ENCODE measurements around the gene NIPBL.

DNA sequence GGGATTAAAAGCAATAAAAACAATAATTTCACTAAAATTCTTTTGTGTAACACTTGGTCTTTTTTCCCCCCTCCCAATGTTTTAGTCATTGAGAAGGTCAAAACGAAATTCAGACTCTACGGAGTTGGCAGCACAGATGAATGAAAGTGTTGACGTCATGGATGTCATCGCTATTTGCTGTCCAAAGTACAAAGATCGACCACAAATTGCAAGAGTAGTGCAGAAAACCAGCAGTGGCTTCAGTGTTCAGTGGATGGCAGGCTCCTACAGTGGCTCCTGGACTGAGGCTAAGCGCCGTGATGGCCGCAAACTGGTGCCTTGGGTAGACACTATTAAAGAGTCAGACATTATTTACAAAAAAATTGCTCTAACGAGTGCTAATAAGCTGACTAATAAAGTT lies 187.9 kb downstream of the NIPBL start:
- TF ChIP-seq, protein P1, sequence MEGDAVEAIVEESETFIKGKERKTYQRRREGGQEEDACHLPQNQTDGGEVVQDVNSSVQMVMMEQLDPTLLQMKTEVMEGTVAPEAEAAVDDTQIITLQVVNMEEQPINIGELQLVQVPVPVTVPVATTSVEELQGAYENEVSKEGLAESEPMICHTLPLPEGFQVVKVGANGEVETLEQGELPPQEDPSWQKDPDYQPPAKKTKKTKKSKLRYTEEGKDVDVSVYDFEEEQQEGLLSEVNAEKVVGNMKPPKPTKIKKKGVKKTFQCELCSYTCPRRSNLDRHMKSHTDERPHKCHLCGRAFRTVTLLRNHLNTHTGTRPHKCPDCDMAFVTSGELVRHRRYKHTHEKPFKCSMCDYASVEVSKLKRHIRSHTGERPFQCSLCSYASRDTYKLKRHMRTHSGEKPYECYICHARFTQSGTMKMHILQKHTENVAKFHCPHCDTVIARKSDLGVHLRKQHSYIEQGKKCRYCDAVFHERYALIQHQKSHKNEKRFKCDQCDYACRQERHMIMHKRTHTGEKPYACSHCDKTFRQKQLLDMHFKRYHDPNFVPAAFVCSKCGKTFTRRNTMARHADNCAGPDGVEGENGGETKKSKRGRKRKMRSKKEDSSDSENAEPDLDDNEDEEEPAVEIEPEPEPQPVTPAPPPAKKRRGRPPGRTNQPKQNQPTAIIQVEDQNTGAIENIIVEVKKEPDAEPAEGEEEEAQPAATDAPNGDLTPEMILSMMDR (IDR thresholded peaks at IDR 0.05; ENCODE audit: insufficient read depth, low read length, poor library complexity, severe bottlenecking), result no peak
- TF ChIP-seq EZH2phosphoT487 (conservative IDR thresholded peaks at IDR 0.05; ENCODE audit: low read length), result no peak

Measured in SU-DHL-6 (cell line).